ENCODE data around the gene PPP1CC.

The PPP1CC gene

DNA sequence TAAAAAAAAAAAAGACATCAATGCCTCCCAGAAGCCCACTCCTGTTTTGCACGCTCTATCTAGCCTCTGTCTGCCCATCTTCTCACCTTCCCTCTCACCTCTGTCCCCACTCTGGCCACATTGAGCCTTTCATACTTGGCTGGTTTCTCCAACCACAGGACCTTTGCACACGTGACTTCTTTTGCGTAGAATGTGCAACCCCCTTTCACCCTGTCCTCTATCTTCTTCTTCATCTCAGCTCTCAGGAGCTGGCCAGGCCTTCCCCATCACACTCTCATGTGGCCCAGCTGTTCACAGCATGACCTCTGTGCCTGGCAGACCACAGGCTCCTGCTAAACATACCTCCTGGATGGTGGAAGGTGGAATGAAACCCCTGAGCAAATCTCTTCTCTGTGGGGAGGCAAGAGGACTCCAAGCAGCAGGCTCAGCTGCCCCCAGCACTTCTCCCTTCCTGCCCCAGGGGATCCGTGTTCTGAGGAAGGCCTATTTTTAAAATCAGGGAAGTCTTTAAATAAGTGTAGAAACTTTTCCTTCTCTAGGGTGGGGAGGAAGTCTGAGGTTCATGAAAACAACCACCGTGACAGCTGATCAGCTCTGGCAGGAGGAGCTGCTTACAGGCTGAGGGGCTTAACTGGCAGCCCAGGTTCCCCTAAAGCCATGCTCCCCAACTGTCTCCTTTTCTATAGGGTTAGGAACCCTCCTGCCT, 65.3 kb downstream of the PPP1CC start:
- in situ Hi-C loops (cut with MboI; ENCODE audit: low pct_unique_long_range_greater_than_20kb, low sequenced_read_pairs, unreplicated experiment): no loop called here
- DNase-seq (ENCODE audit: low spot score): peak; percentile 76
- TF ChIP-seq, protein P1, sequence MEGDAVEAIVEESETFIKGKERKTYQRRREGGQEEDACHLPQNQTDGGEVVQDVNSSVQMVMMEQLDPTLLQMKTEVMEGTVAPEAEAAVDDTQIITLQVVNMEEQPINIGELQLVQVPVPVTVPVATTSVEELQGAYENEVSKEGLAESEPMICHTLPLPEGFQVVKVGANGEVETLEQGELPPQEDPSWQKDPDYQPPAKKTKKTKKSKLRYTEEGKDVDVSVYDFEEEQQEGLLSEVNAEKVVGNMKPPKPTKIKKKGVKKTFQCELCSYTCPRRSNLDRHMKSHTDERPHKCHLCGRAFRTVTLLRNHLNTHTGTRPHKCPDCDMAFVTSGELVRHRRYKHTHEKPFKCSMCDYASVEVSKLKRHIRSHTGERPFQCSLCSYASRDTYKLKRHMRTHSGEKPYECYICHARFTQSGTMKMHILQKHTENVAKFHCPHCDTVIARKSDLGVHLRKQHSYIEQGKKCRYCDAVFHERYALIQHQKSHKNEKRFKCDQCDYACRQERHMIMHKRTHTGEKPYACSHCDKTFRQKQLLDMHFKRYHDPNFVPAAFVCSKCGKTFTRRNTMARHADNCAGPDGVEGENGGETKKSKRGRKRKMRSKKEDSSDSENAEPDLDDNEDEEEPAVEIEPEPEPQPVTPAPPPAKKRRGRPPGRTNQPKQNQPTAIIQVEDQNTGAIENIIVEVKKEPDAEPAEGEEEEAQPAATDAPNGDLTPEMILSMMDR (IDR thresholded peaks at IDR 0.05; ENCODE audit: extremely low read depth, insufficient read depth, missing control alignments): no peak

GRCh38 chr12:110676171-110676570, 66.5 kb downstream of the PPP1CC start:
- TF ChIP-seq, protein P1 (IDR thresholded peaks at IDR 0.05; ENCODE audit: extremely low read depth, insufficient read depth, missing control alignments): no peak
- no peak for DNase-seq (ENCODE audit: low spot score)
- in situ Hi-C loops (cut with MboI; ENCODE audit: low pct_unique_long_range_greater_than_20kb, low sequenced_read_pairs, unreplicated experiment): no loop called here

- in situ Hi-C loops (cut with MboI; ENCODE audit: low pct_unique_long_range_greater_than_20kb, low sequenced_read_pairs, unreplicated experiment): no loop called here
- TF ChIP-seq, protein P1 (IDR thresholded peaks at IDR 0.05; ENCODE audit: extremely low read depth, insufficient read depth, missing control alignments): no peak
- peak; percentile 66 for DNase-seq (ENCODE audit: low spot score)
These were observed 72.5 kb downstream of the PPP1CC start for GRCh38 chr12:110670161-110670701.

All from GM13977 (cell line).